Measurements from ENCODE around the gene HS3ST3A1. TPM values are rescaled to one million over a fixed set of nuclear protein-coding genes. Genes with fewer than 3 reads are reported as not detected.

Gene HS3ST3A1
- total RNA-seq, 1 experiment from 2014 or later, result not detected

DNA sequence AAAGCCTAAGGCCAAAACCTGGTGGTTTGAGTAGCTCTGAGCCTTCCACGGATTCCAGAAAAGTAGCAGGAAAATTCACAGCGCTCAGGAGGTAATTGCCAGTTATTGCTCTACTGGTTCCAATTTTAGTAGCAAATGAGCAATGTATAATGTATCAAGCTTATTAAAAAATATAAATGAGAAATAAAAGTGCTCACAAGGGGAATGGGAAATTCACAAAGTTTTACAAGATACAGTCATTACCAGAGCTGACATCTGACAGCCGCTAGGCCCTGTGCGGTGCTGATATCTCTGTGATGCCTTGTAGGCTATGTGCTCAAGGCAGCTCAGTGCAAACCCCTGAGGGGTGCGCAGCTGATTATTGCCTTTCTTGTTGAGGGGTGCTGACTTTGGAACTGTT lies 47.5 kb downstream of the HS3ST3A1 start (continued):
- TF ChIP-seq ZBTB33 (IDR thresholded peaks at IDR 0.05; ENCODE audit: extremely low read depth, insufficient replicate concordance, low read length) (no peak), CTCF (IDR thresholded peaks at IDR 0.05 in 2 of 3, conservative IDR thresholded peaks at IDR 0.05 in 1 of 3; ENCODE audit: borderline replicate concordance in 1 of 3, insufficient read depth in 1 of 3, low read depth in 2 of 3, low read length in 2 of 3) (no peak), EGR1 (IDR thresholded peaks at IDR 0.05; ENCODE audit: low read depth) (no peak), REST (IDR thresholded peaks at IDR 0.05; ENCODE audit: low read depth) (no peak)

DNA sequence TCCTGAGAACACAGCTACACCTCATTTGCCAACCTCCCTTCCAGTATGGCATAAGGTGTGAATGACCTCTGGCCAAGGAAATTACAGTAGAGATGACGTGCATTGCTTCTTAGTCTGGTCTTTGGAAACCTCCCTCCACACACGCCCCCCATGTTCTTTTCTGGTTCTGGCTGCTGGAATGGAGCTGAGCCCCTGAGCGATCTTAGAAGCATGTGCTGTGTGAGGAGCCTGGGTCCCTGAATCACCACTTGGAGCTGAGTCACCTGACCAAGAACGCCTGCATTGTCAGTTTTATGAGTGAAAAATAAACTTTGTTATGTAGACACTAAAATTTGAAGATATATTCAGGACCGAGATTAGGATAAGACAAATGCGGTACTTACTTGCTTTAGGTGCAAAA lies 51.4 kb downstream of the HS3ST3A1 start:
- Histone ChIP-seq H3K79me2 (ENCODE audit: insufficient read depth, low read length) (no peaks in the 10 kb centered on the region), H4K20me1 (ENCODE audit: insufficient read depth) (no peaks in the 10 kb centered on the region), H3K9ac (ENCODE audit: low read length) (no peak overlapping the region), H3K36me3 (ENCODE audit: control insufficient read depth in 1 of 2, insufficient read depth in 2 of 2, low read length in 2 of 2) (no peaks in the 10 kb centered on the region), H3K4me1 (ENCODE audit: control insufficient read depth in 1 of 2, insufficient read depth in 2 of 2, low read length in 2 of 2) (no peaks in the 10 kb centered on the region), H3K27ac (ENCODE audit: low read depth, low read length) (no peak overlapping the region), H3K9me2 (ENCODE audit: insufficient read depth) (no peaks in the 10 kb centered on the region), H3K27me3 (ENCODE audit: insufficient read depth, low read length) (no peaks in the 10 kb centered on the region), H3K4me2 (ENCODE audit: low read length) (no peak overlapping the region), H3K4me3 (replicated peaks in 1 of 2; ENCODE audit: low read depth in 1 of 2, low read length in 2 of 2) (no peak overlapping the region), H2AFZ (ENCODE audit: low read depth, low read length, poor library complexity, severe bottlenecking) (no peak overlapping the region), H3K9me3 (ENCODE audit: control insufficient read depth in 1 of 2, insufficient read depth in 1 of 2, low read depth in 1 of 2, low read length in 2 of 2) (no peaks in the 10 kb centered on the region)
- ATAC-seq (no peak), DNase-seq (ENCODE audit: low read depth, low spot score) (no peak)
- no TSS peak for BruUV-seq (replicated peaks)
- ChIA-PET RAD21 (ENCODE audit: low non-redundant PET in 1 of 2, low total read pairs in 2 of 2, uncharacterized antibody in 2 of 2, unreplicated experiment in 2 of 2) (no interaction called here), POLR2A (no interaction called here), CTCF (no interaction called here)
- intact Hi-C loops (cut with micrococcal nuclease), result no loop called here
- TF ChIP-seq POLR2A (IDR thresholded peaks at IDR 0.05; ENCODE audit: borderline replicate concordance, extremely low read depth, insufficient read depth, insufficient read length), result no peak
- no peak for TF ChIP-seq YY1 (IDR thresholded peaks at IDR 0.05; ENCODE audit: extremely low read depth, insufficient replicate concordance, low read depth, low read length)
- TF ChIP-seq ZBTB33 (IDR thresholded peaks at IDR 0.05; ENCODE audit: extremely low read depth, insufficient replicate concordance, low read length), result no peak
- TF ChIP-seq MAX (IDR thresholded peaks at IDR 0.05), result no peak
- no peak for TF ChIP-seq CBX3 (IDR thresholded peaks at IDR 0.05; ENCODE audit: low read depth)
- no peak for TF ChIP-seq SRF (IDR thresholded peaks at IDR 0.05; ENCODE audit: low read depth)
- no peak for TF ChIP-seq POLR2AphosphoS5 (IDR thresholded peaks at IDR 0.05; ENCODE audit: low read depth, low read length)
- no peak for TF ChIP-seq CEBPB (IDR thresholded peaks at IDR 0.05; ENCODE audit: low read depth)
- TF ChIP-seq JUND (IDR thresholded peaks at IDR 0.05), result no peak
- TF ChIP-seq, protein P1, sequence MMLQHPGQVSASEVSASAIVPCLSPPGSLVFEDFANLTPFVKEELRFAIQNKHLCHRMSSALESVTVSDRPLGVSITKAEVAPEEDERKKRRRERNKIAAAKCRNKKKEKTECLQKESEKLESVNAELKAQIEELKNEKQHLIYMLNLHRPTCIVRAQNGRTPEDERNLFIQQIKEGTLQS (IDR thresholded peaks at IDR 0.05), result no peak
- TF ChIP-seq EZH2 (IDR thresholded peaks at IDR 0.05), result no peak
- no peak for TF ChIP-seq FOSL1 (IDR thresholded peaks at IDR 0.05; ENCODE audit: low read depth)
- TF ChIP-seq RAD21 (IDR thresholded peaks at IDR 0.05; ENCODE audit: low read depth), result no peak
- no peak for TF ChIP-seq ZFX (IDR thresholded peaks at IDR 0.05)
